Endothelial cell of umbilical vein (primary cell): ENCODE data around the gene BBX. TPM values are rescaled to one million over a fixed set of nuclear protein-coding genes. Genes with fewer than 3 reads are reported as not detected.

Experiments used
- BruUV-seq: library from RNA; stranded (reverse); fragments of 400-500 nt; replicated peaks from 2 replicates; lab custom pipeline; 2021; lab: Mats Ljungman, UMichigan
- CTCF ChIA-PET: fragments of 300-600, 350-600 bp; sonication (Branson Sonifier 250); formaldehyde crosslinking; loops from one replicate; lab custom pipeline; 2021; ENCODE audit warnings: antibody characterized with exemption, inconsistent platforms; lab: Charles Lee
- POLR2A ChIA-PET: fragments of 300-600, 350-600 bp; sonication (Branson Sonifier 250); formaldehyde crosslinking; loops from one replicate; lab custom pipeline; 2021; ENCODE audit warnings: antibody characterized with exemption, inconsistent platforms; lab: Charles Lee
- DNase-seq: peaks from one replicate; pipeline ENCODE4 v3.0.0-alpha.2; 2011; ENCODE audit warnings: low read depth, low spot score
- FAIRE-seq: peaks from 2 replicates; lab custom pipeline; 2011; peaks lifted over from hg19 to GRCh38; lab: Jason Lieb, UNC
- H2AFZ ChIP-seq: 2 replicates; pipeline ENCODE4 v1.6.0; 2012; ENCODE audit warnings: low read depth, low read length, control low read depth, inconsistent platforms
- H3K27ac ChIP-seq: 2 replicates; pipeline ENCODE4 v1.5.1; 2011; ENCODE audit warnings: low read depth, mild to moderate bottlenecking, control low read depth, low read length, moderate library complexity; ENCODE audit not compliant: insufficient read depth
- H3K27me3 ChIP-seq, 2 experiments: 2 replicates each; pipeline versions ENCODE4 v1.6.0 to v1.6.1; 2011; ENCODE audit warnings: low read length in 2 of 2, mixed read lengths in 1 of 2; ENCODE audit not compliant: control insufficient read depth in 2 of 2, insufficient read depth in 2 of 2
- H3K36me3 ChIP-seq, 2 experiments: 2 replicates in 1 of 2; 3 replicates in 1 of 2; pipeline ENCODE4 v1.5.1; 2011; ENCODE audit warnings: low read length in 2 of 2, mild to moderate bottlenecking in 1 of 2, moderate library complexity in 1 of 2; ENCODE audit not compliant: control insufficient read depth in 2 of 2, insufficient read depth in 2 of 2; ENCODE audit errors: extremely low read depth in 1 of 2
- H3K4me1 ChIP-seq: 3 replicates; pipeline ENCODE4 v1.5.1; 2011; ENCODE audit warnings: mild to moderate bottlenecking, low read length; ENCODE audit not compliant: control insufficient read depth, insufficient read depth; ENCODE audit errors: extremely low read depth
- H3K4me2 ChIP-seq: 2 replicates; pipeline ENCODE4 v1.6.1; 2011; ENCODE audit warnings: low read length, control low read depth, mixed read lengths; ENCODE audit not compliant: insufficient read depth
- H3K4me3 ChIP-seq, 3 experiments: fragments of 200-600 bp in 1 of 3; sonication (generic), shearing (Covaris generic) in 1 of 3; replicated peaks in 1 of 3; 2 replicates each; pipeline ENCODE4 v1.5.1; 2011 to 2016; ENCODE audit warnings: control low read depth in 3 of 3, low read length in 3 of 3, mild to moderate bottlenecking in 2 of 3, inconsistent platforms in 1 of 3, low read depth in 1 of 3, moderate library complexity in 1 of 3; ENCODE audit not compliant: insufficient read depth in 1 of 3
- H3K79me2 ChIP-seq: 2 replicates; pipeline ENCODE4 v1.6.0; 2012; ENCODE audit warnings: low read length, inconsistent platforms; ENCODE audit not compliant: control insufficient read depth, insufficient read depth
- H3K9ac ChIP-seq: replicated peaks from 2 replicates; pipeline ENCODE3; 2011; ENCODE audit warnings: low read length, control low read depth; ENCODE audit not compliant: insufficient read depth; ENCODE audit errors: extremely low read depth
- H3K9me1 ChIP-seq: replicated peaks from 3 replicates; pipeline ENCODE4 v1.6.0; 2011; ENCODE audit warnings: mild to moderate bottlenecking, low read length; ENCODE audit not compliant: control insufficient read depth, insufficient read depth; ENCODE audit errors: extremely low read depth
- H3K9me3 ChIP-seq: replicated peaks from 2 replicates; pipeline ENCODE4 v1.5.1; 2012; ENCODE audit warnings: low read length, inconsistent platforms; ENCODE audit not compliant: control insufficient read depth, insufficient read depth
- H4K20me1 ChIP-seq: replicated peaks from 2 replicates; pipeline ENCODE3; 2011; ENCODE audit warnings: mild to moderate bottlenecking, low read length; ENCODE audit not compliant: control insufficient read depth, insufficient read depth; ENCODE audit errors: extremely low read depth
- EZH2 ChIP-seq: IDR thresholded peaks from 2 replicates; pipeline ENCODE4 v1.6.1; 2012; ENCODE audit warnings: borderline replicate concordance, low read depth, mild to moderate bottlenecking, moderate library complexity, low read length, inconsistent platforms; ENCODE audit not compliant: severe bottlenecking
- FOS ChIP-seq: IDR thresholded peaks from 2 replicates; pipeline ENCODE4 v1.6.1; 2011; ENCODE audit warnings: mild to moderate bottlenecking, low read length, moderate library complexity, borderline replicate concordance; ENCODE audit not compliant: insufficient read depth
- GATA2 ChIP-seq: IDR thresholded peaks from 2 replicates; pipeline ENCODE4 v1.7.0; 2011; ENCODE audit warnings: low read depth, mild to moderate bottlenecking, moderate library complexity, mixed read lengths, low read length; ENCODE audit not compliant: insufficient read length, insufficient read depth
- JUN ChIP-seq: IDR thresholded peaks from 2 replicates; pipeline ENCODE4 v1.6.1; 2011; ENCODE audit warnings: borderline replicate concordance, low read depth; ENCODE audit not compliant: insufficient read length, insufficient read depth
- MYC ChIP-seq: IDR thresholded peaks from one replicate; pipeline ENCODE4 v1.6.1; 2011; ENCODE audit warnings: mild to moderate bottlenecking, low read depth, low read length
- POLR2A ChIP-seq: IDR thresholded peaks from 2 replicates; pipeline ENCODE4 v1.6.1; 2012; ENCODE audit warnings: low read depth, mild to moderate bottlenecking, control low read depth, low read length
- POLR2AphosphoS5 ChIP-seq: IDR thresholded peaks from 2 replicates; pipeline ENCODE4 v1.6.1; 2012; ENCODE audit warnings: low read depth, mild to moderate bottlenecking, control low read depth, low read length, moderate library complexity; ENCODE audit not compliant: insufficient read depth
- dilution Hi-C: fragments of 300-500 bp; cut with MboI; formaldehyde crosslinking; loops from one replicate; pipeline ENCODE4 v1.15.0; 2019; ENCODE audit warnings: low sequenced_read_pairs; ENCODE audit not compliant: extremely low pct_ligation_motif_present
- intact Hi-C: fragments of 100-400 bp; cut with micrococcal nuclease; formaldehyde crosslinking; loops from one replicate; pipeline ENCODE4 v1.10.0; 2022
- polyA plus RNA-seq, 4 experiments: library from polyadenylated mRNA; depleted of rRNA in 3 of 4; stranded (reverse) in 3 of 4; unstranded in 1 of 4; fragments of >200 nt; gene quantifications; 2 replicates each; pipeline versions ENCODE4 v1.2.1 to v1.2.3, GENCODE V29; 2011 to 2012; ENCODE audit warnings: missing spikeins in 1 of 4
- total RNA-seq: library from RNA; stranded (reverse); gene quantifications from 2 replicates; pipeline ENCODE4 v1.2.3, GENCODE V29; 2021
- TF ChIP-seq, protein P1 (sequence below), 2 donors: IDR thresholded peaks; 1 replicate in 1 of 2; 2 replicates in 1 of 2; pipeline ENCODE4 v1.5.1; 2011; ENCODE audit warnings: low read length in 2 of 2, mild to moderate bottlenecking in 2 of 2, moderate library complexity in 2 of 2, control low read depth in 1 of 2, inconsistent platforms in 1 of 2, low read depth in 1 of 2; ENCODE audit not compliant: insufficient read depth in 1 of 2; ENCODE audit errors: extremely low read depth in 1 of 2
- TF ChIP-seq, protein P2 (sequence below): IDR thresholded peaks from 2 replicates; pipeline ENCODE4 v1.6.1; 2011; ENCODE audit not compliant: insufficient read depth, insufficient read length

The BBX gene
- total and polyA plus RNA-seq, 2 donors (not counting 3 experiments of a cell fraction or from before 2014, with no cell fraction given): 21.4 to 43.4 TPM

- POLR2A ChIA-PET: no interaction called here
- TF ChIP-seq, protein P1, sequence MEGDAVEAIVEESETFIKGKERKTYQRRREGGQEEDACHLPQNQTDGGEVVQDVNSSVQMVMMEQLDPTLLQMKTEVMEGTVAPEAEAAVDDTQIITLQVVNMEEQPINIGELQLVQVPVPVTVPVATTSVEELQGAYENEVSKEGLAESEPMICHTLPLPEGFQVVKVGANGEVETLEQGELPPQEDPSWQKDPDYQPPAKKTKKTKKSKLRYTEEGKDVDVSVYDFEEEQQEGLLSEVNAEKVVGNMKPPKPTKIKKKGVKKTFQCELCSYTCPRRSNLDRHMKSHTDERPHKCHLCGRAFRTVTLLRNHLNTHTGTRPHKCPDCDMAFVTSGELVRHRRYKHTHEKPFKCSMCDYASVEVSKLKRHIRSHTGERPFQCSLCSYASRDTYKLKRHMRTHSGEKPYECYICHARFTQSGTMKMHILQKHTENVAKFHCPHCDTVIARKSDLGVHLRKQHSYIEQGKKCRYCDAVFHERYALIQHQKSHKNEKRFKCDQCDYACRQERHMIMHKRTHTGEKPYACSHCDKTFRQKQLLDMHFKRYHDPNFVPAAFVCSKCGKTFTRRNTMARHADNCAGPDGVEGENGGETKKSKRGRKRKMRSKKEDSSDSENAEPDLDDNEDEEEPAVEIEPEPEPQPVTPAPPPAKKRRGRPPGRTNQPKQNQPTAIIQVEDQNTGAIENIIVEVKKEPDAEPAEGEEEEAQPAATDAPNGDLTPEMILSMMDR (IDR thresholded peaks at IDR 0.05; ENCODE audit: extremely low read depth in 1 of 2, insufficient read depth in 1 of 2, low read depth in 1 of 2, low read length in 2 of 2): no peak
- TF ChIP-seq POLR2A: no peak
- no peak for TF ChIP-seq FOS
- TF ChIP-seq EZH2: no peak
- TF ChIP-seq POLR2AphosphoS5: no peak
- no peak for TF ChIP-seq JUN
- no peak for TF ChIP-seq MYC
- TF ChIP-seq, protein P2, sequence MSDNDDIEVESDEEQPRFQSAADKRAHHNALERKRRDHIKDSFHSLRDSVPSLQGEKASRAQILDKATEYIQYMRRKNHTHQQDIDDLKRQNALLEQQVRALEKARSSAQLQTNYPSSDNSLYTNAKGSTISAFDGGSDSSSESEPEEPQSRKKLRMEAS: no peak
- no peak for TF ChIP-seq GATA2
- no TSS peak for BruUV-seq
- CTCF ChIA-PET: no interaction called here
- Histone ChIP-seq H4K20me1 (no peaks in the 10 kb centered on the region), H3K9me1 (no peaks in the 10 kb centered on the region), H3K36me3 (no peaks in the 10 kb centered on the region), H2AFZ (no peak overlapping the region), H3K9ac (no peak overlapping the region), H3K4me2 (no peak overlapping the region), H3K27me3 (peaks cover 0 to 2% of the 10 kb centered on the region in 2 experiments), H3K4me1 (no peaks in the 10 kb centered on the region), H3K4me3 (no peak overlapping the region), H3K9me3 (no peaks in the 10 kb centered on the region), H3K27ac (no peak overlapping the region), H3K79me2 (no peaks in the 10 kb centered on the region)
- FAIRE-seq: no peak
- intact Hi-C loops: no loop called here
- dilution Hi-C loops: no loop called here
- DNase-seq: no peak
Observed at GRCh38 chr3:107817076-107817475, 294.3 kb downstream of the BBX start.
